Thyroid gland (tissue), 4 donors: Measurements from ENCODE around the gene STIM1. TPM values are rescaled to one million over a fixed set of nuclear protein-coding genes. Genes with fewer than 3 reads are reported as not detected.
A peak's percentile ranks its signal among the peaks of the same experiment; 100 is the strongest.

Source experiments
- DNase-seq, 2 donors: peaks; one replicate each; pipeline ENCODE4 v3.0.0-alpha.2; 2019
- H3K27ac ChIP-seq, 3 donors: fragments of 200-600 bp; sonication (generic); 1 replicate in 2 of 3; 2 replicates in 1 of 3; pipeline ENCODE4 v1.5.1; 2016 to 2019; ENCODE audit warnings: mild to moderate bottlenecking in 1 of 3, moderate library complexity in 1 of 3
- H3K27me3 ChIP-seq: fragments of 200-600 bp; sonication (generic); one replicate; pipeline ENCODE4 v1.5.1; 2019
- H3K36me3 ChIP-seq, 2 donors: fragments of 200-600 bp; sonication (generic); one replicate each; pipeline ENCODE4 v1.5.1; 2016 to 2019
- H3K4me1 ChIP-seq, 2 donors: fragments of 200-600 bp; sonication (generic); one replicate each; pipeline ENCODE4 v1.5.1; 2017 to 2019
- H3K4me3 ChIP-seq, 3 donors: fragments of 200-600 bp; sonication (generic); replicated peaks in 1 of 3; 1 replicate in 2 of 3; 2 replicates in 1 of 3; pipeline ENCODE4 v1.5.1; 2016; ENCODE audit warnings: mild to moderate bottlenecking in 1 of 3
- H3K9me3 ChIP-seq: fragments of 200-600 bp; sonication (generic); one replicate; pipeline ENCODE4 v1.5.1; 2017
- CTCF ChIP-seq, 6 experiments: fragments of 200-600 bp in 3 of 6; fragments of 450-650 bp in 3 of 6; sonication (generic) in 3 of 6; IDR thresholded peaks; one replicate each; pipeline ENCODE4 v1.5.1; 2016 to 2019; ENCODE audit warnings: antibody characterized with exemption in 6 of 6, mild to moderate bottlenecking in 2 of 6, inconsistent platforms in 1 of 6, moderate library complexity in 1 of 6
- POLR2A ChIP-seq, 2 donors: fragments of 450-650 bp; IDR thresholded peaks; one replicate each; pipeline ENCODE4 v1.6.1; 2017; ENCODE audit warnings: antibody characterized with exemption in 2 of 2, mild to moderate bottlenecking in 2 of 2, moderate library complexity in 1 of 2
- WGBS, 2 donors: methylation state at CpG; one replicate each; pipeline ENCODE4 v1.1.5; 2017; 5-methylcytosine and 5-hydroxymethylcytosine counted together
- intact Hi-C: fragments of 100-400 bp; cut with DNase I; formaldehyde crosslinking; loops from one replicate; pipeline ENCODE4 v1.15.1; 2023
- total RNA-seq, 4 donors: library from RNA; depleted of rRNA; stranded (reverse); fragments of >200 nt; gene quantifications; one replicate each; pipeline ENCODE4 v1.2.3, GENCODE V29; 2016

Gene STIM1
- total RNA-seq, 4 donors from 2014 or later = 54.3 to 89.2 (median 71.0) TPM

DNA sequence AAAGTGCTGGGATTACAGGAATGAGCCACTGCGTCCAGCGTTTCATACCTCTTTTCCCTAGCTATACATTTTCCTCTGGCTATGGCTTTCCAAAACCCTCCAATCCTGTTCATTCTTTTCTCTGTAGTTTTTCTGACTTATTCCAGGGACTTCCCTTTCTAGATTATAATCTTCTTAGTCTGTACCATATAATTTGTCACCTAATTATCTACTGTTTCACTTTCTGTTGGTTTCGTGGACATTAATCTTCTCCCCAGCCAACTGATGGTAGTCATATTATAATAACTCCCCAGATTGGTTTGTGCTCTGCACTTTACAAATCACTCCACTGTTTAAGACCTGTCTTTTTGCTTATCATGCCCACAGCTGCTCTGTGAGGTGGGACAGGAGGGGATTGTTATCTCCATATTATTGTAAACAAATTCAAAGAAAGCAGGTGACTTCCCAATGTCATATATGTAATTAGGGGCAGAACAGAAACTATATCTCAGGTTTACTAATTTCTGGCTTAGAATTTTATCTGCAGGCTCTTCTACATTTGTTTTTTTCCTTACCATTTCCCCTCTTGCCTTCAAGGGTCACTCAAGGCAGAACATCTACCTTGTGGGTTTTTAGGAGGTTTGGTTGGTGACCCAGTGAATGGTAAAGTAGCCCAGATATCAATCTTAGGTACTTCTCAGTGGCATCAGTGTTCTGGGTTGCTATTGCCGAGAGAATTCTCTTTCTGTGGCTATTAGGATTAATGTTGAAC lies 23.9 kb downstream of the STIM1 start:
- no peaks in the 10 kb centered on the region for H3K36me3 ChIP-seq
- peak overlapping the region in 2 of 3 donors; percentile 51 to 65 for H3K27ac ChIP-seq
- no peak overlapping the region for H3K4me3 ChIP-seq
- no peak for TF ChIP-seq POLR2A (IDR thresholded peaks at IDR 0.05)
- TF ChIP-seq CTCF (IDR thresholded peaks at IDR 0.05) = no peak
- no peaks in the 10 kb centered on the region for H3K27me3 ChIP-seq
- H3K4me1 ChIP-seq = peaks cover 61 to 63% of the 10 kb centered on the region in 2 donors
- H3K9me3 ChIP-seq = no peaks in the 10 kb centered on the region
- intact Hi-C loops = no loop called here
- 79 to 80% methylated on average over 3 of the region's 4 CpGs for WGBS, 2 donors
- DNase-seq = no peak

DNA sequence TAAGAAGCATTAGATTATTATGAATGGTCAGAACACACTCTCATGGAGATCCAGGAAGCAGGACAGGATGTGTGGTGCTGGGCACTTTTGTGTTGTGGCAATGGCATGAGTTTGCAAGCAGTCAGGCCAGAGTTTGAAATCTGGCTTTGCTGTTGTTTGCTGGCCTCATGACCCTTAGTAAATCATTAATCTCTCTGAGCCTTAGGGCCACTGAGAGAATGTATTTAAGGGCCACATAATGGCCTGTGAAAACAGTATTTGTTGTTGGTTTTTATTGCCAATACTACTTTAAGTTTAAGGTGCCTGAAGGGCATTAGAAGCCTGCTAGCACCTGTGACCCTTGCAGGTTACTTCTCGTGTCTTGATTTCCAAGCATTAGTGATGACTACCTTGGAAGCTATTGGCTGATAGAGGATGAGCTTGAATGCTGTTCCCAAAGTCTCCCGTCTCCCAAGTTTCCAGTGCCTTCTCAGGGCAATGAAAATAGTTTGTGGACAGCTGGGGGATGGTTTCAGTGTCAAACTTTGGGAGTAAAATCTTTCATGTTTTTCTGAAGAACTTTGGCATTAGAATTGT lies 24.6 kb downstream of the STIM1 start:
- peak overlapping the region; percentile 41 to 65 (median 51) for H3K27ac ChIP-seq
- WGBS, 2 donors = 69 to 84% methylated on average over 2 of the region's 2 CpGs
- H3K36me3 ChIP-seq = no peaks in the 10 kb centered on the region
- DNase-seq = no peak
- intact Hi-C loops = no loop called here
- no peaks in the 10 kb centered on the region for H3K9me3 ChIP-seq
- H3K27me3 ChIP-seq = no peaks in the 10 kb centered on the region
- TF ChIP-seq POLR2A (IDR thresholded peaks at IDR 0.05) (no peak), CTCF (IDR thresholded peaks at IDR 0.05) (no peak)
- peaks cover 59 to 60% of the 10 kb centered on the region in 2 donors for H3K4me1 ChIP-seq
- no peak overlapping the region for H3K4me3 ChIP-seq

GRCh38 chr11:3880724-3881123 lies 25.3 kb downstream of the STIM1 start:
- TF ChIP-seq POLR2A (IDR thresholded peaks at IDR 0.05) (no peak), CTCF (IDR thresholded peaks at IDR 0.05) (no peak)
- Histone ChIP-seq H3K27me3 (no peaks in the 10 kb centered on the region), H3K36me3 (no peaks in the 10 kb centered on the region), H3K9me3 (no peaks in the 10 kb centered on the region), H3K27ac (peak overlapping the region; percentile 41 to 65 (median 51)), H3K4me3 (no peak overlapping the region), H3K4me1 (peaks cover 55 to 62% of the 10 kb centered on the region in 2 donors)
- intact Hi-C loops = no loop called here
- no peak for DNase-seq
- WGBS, 2 donors = 36 to 40% methylated on average over 3 of the region's 3 CpGs

- Histone ChIP-seq H3K4me1 (peaks cover 37 to 48% of the 10 kb centered on the region in 2 donors), H3K4me3 (no peak overlapping the region), H3K27me3 (no peaks in the 10 kb centered on the region), H3K27ac (no peak overlapping the region), H3K9me3 (no peaks in the 10 kb centered on the region), H3K36me3 (no peaks in the 10 kb centered on the region)
- no peak for TF ChIP-seq CTCF (IDR thresholded peaks at IDR 0.05)
- TF ChIP-seq POLR2A (IDR thresholded peaks at IDR 0.05) = no peak
- DNase-seq = no peak
- intact Hi-C loops = no loop called here
These were observed 27.2 kb downstream of the STIM1 start for GRCh38 chr11:3882655-3883054.

DNA sequence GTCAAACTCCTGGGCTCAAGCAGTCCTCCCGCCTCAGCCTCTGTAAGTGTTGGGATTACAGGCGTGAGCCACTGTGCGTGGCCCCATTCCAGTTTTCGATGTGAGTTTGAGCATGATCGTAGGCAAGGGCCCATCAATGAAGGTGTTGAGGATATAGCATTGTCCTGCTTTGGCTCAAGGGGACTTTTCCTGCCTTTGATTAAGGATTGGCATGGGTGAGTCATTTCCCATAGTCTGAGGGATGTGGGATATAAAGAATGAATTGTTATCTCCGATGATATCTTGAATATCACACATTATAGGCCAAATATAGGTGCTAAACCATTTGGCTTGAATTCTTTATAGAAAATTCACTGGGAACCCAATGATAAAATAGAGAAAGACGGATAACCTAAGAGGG lies 30.4 kb downstream of the STIM1 start:
- 92 to 95% methylated on average over 7 of the region's 7 CpGs for WGBS, 2 donors
- intact Hi-C loops = no loop called here

More for the DNA sequence above, 30.4 kb downstream of the STIM1 start:
- H3K4me1 ChIP-seq = peaks cover 7 to 20% of the 10 kb centered on the region in 2 donors
- no peaks in the 10 kb centered on the region for H3K9me3 ChIP-seq
- no peak for DNase-seq
- no peak overlapping the region for H3K4me3 ChIP-seq
- H3K27me3 ChIP-seq = no peaks in the 10 kb centered on the region
- H3K36me3 ChIP-seq = no peaks in the 10 kb centered on the region
- H3K27ac ChIP-seq = no peak overlapping the region
- TF ChIP-seq CTCF (IDR thresholded peaks at IDR 0.05) (no peak), POLR2A (IDR thresholded peaks at IDR 0.05) (no peak)
